Testis (tissue), 2 donors: Measurements from ENCODE around the gene GP1BB.

Source experiments
- POLR2A ChIP-seq: fragments of 450-650 bp; IDR thresholded peaks from one replicate; pipeline ENCODE4 v1.6.1; 2017; ENCODE audit warnings: antibody characterized with exemption, mild to moderate bottlenecking, moderate library complexity
- TF ChIP-seq, protein P1 (sequence below), 3 experiments: fragments of 450-650 bp in 2 of 3; fragments of 200-600 bp in 1 of 3; sonication (generic) in 1 of 3; IDR thresholded peaks; one replicate each; pipeline ENCODE4 v1.5.1; 2016 to 2019; ENCODE audit warnings: antibody characterized with exemption in 3 of 3, mild to moderate bottlenecking in 2 of 3, moderate library complexity in 1 of 3

DNA sequence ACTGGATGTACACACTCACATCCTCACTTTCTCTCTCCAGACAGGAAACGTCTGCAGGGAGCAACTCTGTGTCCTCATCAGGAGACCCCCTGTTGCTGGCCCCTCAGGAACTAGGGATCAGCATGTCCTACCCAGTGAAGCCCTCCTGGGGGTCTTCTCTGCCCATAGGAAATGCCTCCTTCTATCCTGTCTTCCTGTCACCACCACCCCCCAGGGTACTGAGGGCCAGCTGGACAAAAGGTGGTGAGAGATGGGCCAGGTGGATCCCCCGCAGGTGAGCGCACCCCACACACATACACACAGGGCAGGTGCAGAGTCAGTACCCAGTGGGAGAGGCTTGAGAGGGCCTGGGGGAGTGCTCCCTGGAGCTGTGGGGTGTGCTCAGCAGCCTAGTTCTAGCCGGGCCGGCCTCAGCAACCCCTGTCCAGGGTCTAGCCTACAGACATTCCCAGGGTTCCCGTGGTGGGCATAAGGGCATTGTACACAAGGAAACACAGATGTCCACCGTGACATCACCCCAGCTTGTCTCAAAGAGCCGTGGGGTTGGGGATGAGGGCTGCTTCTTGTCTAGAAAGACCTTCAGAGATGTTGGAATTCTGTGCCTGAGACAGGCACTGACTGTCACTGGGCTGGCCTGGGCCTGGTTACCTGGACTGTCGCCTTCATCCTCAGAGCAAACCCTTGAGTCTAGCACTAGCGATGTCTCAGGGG, 9.2 kb downstream of the GP1BB start:
- TF ChIP-seq, protein P1, sequence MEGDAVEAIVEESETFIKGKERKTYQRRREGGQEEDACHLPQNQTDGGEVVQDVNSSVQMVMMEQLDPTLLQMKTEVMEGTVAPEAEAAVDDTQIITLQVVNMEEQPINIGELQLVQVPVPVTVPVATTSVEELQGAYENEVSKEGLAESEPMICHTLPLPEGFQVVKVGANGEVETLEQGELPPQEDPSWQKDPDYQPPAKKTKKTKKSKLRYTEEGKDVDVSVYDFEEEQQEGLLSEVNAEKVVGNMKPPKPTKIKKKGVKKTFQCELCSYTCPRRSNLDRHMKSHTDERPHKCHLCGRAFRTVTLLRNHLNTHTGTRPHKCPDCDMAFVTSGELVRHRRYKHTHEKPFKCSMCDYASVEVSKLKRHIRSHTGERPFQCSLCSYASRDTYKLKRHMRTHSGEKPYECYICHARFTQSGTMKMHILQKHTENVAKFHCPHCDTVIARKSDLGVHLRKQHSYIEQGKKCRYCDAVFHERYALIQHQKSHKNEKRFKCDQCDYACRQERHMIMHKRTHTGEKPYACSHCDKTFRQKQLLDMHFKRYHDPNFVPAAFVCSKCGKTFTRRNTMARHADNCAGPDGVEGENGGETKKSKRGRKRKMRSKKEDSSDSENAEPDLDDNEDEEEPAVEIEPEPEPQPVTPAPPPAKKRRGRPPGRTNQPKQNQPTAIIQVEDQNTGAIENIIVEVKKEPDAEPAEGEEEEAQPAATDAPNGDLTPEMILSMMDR (IDR thresholded peaks at IDR 0.05), result no peak
- no peak for TF ChIP-seq POLR2A
